ENCODE results near the gene AURKAIP1. TPM values are rescaled to one million over a fixed set of nuclear protein-coding genes. Genes with fewer than 3 reads are reported as not detected.

AURKAIP1 gene
- total RNA-seq, 1 experiment from 2014 or later = 196 TPM

GRCh38 chr1:1336446-1336845 is 38.6 kb downstream of the AURKAIP1 start:
- Histone ChIP-seq H2BK20ac (ENCODE audit: low read depth, low read length, poor library complexity, severe bottlenecking) (no peak overlapping the region), H2AK5ac (ENCODE audit: insufficient read length, low read length) (no peak overlapping the region), H3K14ac (ENCODE audit: insufficient read depth, low read length) (no peak overlapping the region), H2BK15ac (ENCODE audit: low read depth, low read length) (no peak overlapping the region), H3K27ac (ENCODE audit: insufficient read length, low read depth, low read length) (no peak overlapping the region), H4K91ac (ENCODE audit: insufficient read length, low read depth, low read length) (no peak overlapping the region), H3K18ac (ENCODE audit: insufficient read length, low read depth, low read length) (no peak overlapping the region), H2BK5ac (ENCODE audit: insufficient read length, low read length) (no peak overlapping the region), H4K5ac (ENCODE audit: insufficient read length, low read depth, low read length) (no peak overlapping the region), H3K79me2 (ENCODE audit: insufficient read depth, low read length) (no peaks in the 10 kb centered on the region), H3K4me1 (ENCODE audit: insufficient read depth, low read length) (no peaks in the 10 kb centered on the region), H3K9ac (ENCODE audit: extremely low read depth, insufficient read length, low read length) (no peak overlapping the region), H3K27me3 (ENCODE audit: insufficient read depth, low read length) (no peaks in the 10 kb centered on the region), H3K4me2 (ENCODE audit: insufficient read depth, insufficient read length, low read length) (no peak overlapping the region), H3K23me2 (ENCODE audit: insufficient read length, low read depth, low read length, poor library complexity, severe bottlenecking) (no peaks in the 10 kb centered on the region), H2BK120ac (ENCODE audit: low read depth, low read length, poor library complexity, severe bottlenecking) (no peak overlapping the region), H4K8ac (replicated peaks; ENCODE audit: insufficient read length, low read depth, low read length) (no peak overlapping the region), H3T11ph (ENCODE audit: low read length) (no peak overlapping the region), H3K79me1 (ENCODE audit: insufficient read depth, low read depth, low read length, poor library complexity, severe bottlenecking) (no peaks in the 10 kb centered on the region), H3K9me3 (ENCODE audit: control insufficient read depth, low read depth, low read length) (no peaks in the 10 kb centered on the region), H2BK12ac (ENCODE audit: insufficient read length, low read depth, low read length) (no peak overlapping the region), H3K4ac (ENCODE audit: low read depth, low read length) (no peak overlapping the region), H3K23ac (ENCODE audit: insufficient read length, low read depth, low read length) (no peak overlapping the region), H3K56ac (ENCODE audit: insufficient read length, low read depth, low read length) (no peak overlapping the region), H2AFZ (ENCODE audit: low read length) (no peak overlapping the region), H4K20me1 (ENCODE audit: control insufficient read depth, insufficient read depth, insufficient read length) (no peaks in the 10 kb centered on the region)
- DNase-seq = no peak
- no peaks in the 10 kb centered on the region for H3K4me1 Mint-ChIP-seq
- H3K9me3 Mint-ChIP-seq = peaks cover 0 to 8% of the 10 kb centered on the region in 2 experiments; a peak in 3 of 5 replicates
- TF ChIP-seq, protein P1, sequence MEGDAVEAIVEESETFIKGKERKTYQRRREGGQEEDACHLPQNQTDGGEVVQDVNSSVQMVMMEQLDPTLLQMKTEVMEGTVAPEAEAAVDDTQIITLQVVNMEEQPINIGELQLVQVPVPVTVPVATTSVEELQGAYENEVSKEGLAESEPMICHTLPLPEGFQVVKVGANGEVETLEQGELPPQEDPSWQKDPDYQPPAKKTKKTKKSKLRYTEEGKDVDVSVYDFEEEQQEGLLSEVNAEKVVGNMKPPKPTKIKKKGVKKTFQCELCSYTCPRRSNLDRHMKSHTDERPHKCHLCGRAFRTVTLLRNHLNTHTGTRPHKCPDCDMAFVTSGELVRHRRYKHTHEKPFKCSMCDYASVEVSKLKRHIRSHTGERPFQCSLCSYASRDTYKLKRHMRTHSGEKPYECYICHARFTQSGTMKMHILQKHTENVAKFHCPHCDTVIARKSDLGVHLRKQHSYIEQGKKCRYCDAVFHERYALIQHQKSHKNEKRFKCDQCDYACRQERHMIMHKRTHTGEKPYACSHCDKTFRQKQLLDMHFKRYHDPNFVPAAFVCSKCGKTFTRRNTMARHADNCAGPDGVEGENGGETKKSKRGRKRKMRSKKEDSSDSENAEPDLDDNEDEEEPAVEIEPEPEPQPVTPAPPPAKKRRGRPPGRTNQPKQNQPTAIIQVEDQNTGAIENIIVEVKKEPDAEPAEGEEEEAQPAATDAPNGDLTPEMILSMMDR (conservative IDR thresholded peaks at IDR 0.05) = no peak
- peaks cover 15 to 31% (median 23%) of the 10 kb centered on the region in 3 experiments for H3K36me3 Mint-ChIP-seq (ENCODE audit: insufficient read depth in 1 of 3, low read depth in 3 of 3)
- H3K4me3 Mint-ChIP-seq = no peak overlapping the region
- no peaks in the 10 kb centered on the region for H3K27me3 Mint-ChIP-seq (ENCODE audit: low read depth)
- H3K27ac Mint-ChIP-seq = no peak overlapping the region
- no CpG with 5 or more reads among the region's 26 CpGs for WGBS (ENCODE audit: extremely low coverage, insufficient read length, low lambda C conversion rate)

All from H9 (cell line).